ENCODE results near the gene MARK2.

GRCh38 chr11:63907063-63907462, 68.2 kb downstream of the MARK2 start:
- no peak for TF ChIP-seq SRF (IDR thresholded peaks at IDR 0.05; ENCODE audit: low read depth in 2 of 2, low read length in 2 of 2)
- no peak for TF ChIP-seq TAF1 (IDR thresholded peaks at IDR 0.05; ENCODE audit: borderline replicate concordance, low read depth, low read length)
- no peak for TF ChIP-seq PKNOX1 (IDR thresholded peaks at IDR 0.05)
- TF ChIP-seq CTCF (IDR thresholded peaks at IDR 0.05 in 2 of 3, conservative IDR thresholded peaks at IDR 0.05 in 1 of 3; ENCODE audit: control insufficient read depth in 2 of 3, extremely low read depth in 1 of 3, insufficient read depth in 1 of 3, low read depth in 3 of 3, low read length in 3 of 3) = no peak
- TF ChIP-seq LARP7 (IDR thresholded peaks at IDR 0.05) = no peak
- TF ChIP-seq E2F4 (IDR thresholded peaks at IDR 0.05; ENCODE audit: low read depth, low read length) = no peak
- TF ChIP-seq RBBP5 (conservative IDR thresholded peaks at IDR 0.05) = no peak
- TF ChIP-seq SMC3 (IDR thresholded peaks at IDR 0.05; ENCODE audit: borderline replicate concordance, low read length) = no peak

All from GM12878 (cell line).